ENCODE data around the gene LRMDA.

The LRMDA gene

DNA sequence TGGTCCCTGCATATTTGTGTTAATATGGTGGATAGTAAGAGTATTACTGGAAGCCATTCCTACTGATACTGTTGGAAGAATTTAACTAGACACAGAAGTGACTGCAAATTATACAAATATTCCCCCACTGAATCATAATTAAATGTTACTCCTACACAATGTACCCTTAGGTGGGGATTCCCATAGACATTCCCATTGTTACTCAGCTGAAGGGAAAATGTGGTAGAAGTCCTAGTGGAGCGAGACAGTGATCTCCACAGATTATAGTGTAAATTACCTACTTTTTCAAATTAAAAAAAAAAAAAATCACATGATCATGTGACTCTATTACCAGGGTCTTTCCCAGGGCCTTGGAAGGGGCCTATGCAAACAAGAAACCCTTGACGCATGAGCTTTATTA, 611.8 kb downstream of the LRMDA start:
- Histone ChIP-seq H3K9me3 (ENCODE audit: insufficient read depth, low read length, severe bottlenecking) (no peaks in the 10 kb centered on the region), H3K9ac (ENCODE audit: low read depth, low read length) (no peak overlapping the region), H3K27me3 (ENCODE audit: insufficient read depth, low read length, poor library complexity) (no peaks in the 10 kb centered on the region), H3K4me2 (ENCODE audit: insufficient read depth, low read length) (no peak overlapping the region), H3K79me2 (ENCODE audit: insufficient read depth, low read length) (no peaks in the 10 kb centered on the region), H3K4me1 (ENCODE audit: insufficient read depth, low read length) (no peaks in the 10 kb centered on the region), H3K36me3 (ENCODE audit: insufficient read depth, low read length) (no peaks in the 10 kb centered on the region), H2AFZ (ENCODE audit: low read depth, low read length) (no peak overlapping the region), H4K20me1 (ENCODE audit: insufficient read depth, low read length) (no peaks in the 10 kb centered on the region), H3K27ac (ENCODE audit: low read length) (no peak overlapping the region), H3K4me3 (ENCODE audit: low read depth in 1 of 2, low read length in 2 of 2) (no peak overlapping the region)
- TF ChIP-seq, protein P1, sequence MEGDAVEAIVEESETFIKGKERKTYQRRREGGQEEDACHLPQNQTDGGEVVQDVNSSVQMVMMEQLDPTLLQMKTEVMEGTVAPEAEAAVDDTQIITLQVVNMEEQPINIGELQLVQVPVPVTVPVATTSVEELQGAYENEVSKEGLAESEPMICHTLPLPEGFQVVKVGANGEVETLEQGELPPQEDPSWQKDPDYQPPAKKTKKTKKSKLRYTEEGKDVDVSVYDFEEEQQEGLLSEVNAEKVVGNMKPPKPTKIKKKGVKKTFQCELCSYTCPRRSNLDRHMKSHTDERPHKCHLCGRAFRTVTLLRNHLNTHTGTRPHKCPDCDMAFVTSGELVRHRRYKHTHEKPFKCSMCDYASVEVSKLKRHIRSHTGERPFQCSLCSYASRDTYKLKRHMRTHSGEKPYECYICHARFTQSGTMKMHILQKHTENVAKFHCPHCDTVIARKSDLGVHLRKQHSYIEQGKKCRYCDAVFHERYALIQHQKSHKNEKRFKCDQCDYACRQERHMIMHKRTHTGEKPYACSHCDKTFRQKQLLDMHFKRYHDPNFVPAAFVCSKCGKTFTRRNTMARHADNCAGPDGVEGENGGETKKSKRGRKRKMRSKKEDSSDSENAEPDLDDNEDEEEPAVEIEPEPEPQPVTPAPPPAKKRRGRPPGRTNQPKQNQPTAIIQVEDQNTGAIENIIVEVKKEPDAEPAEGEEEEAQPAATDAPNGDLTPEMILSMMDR (IDR thresholded peaks at IDR 0.05; ENCODE audit: borderline replicate concordance, extremely low read depth, low read length, poor library complexity, severe bottlenecking), result no peak
- TF ChIP-seq EZH2 (IDR thresholded peaks at IDR 0.05; ENCODE audit: borderline replicate concordance, low read depth, low read length, severe bottlenecking), result no peak
- DNase-seq, result no peak
- ATAC-seq (ENCODE audit: insufficient read depth, low read depth), result no peak

- no peak overlapping the region for H3K4me2 ChIP-seq (ENCODE audit: insufficient read depth, low read length)
- no peaks in the 10 kb centered on the region for H3K79me2 ChIP-seq (ENCODE audit: insufficient read depth, low read length)
- no peaks in the 10 kb centered on the region for H3K9me3 ChIP-seq (ENCODE audit: insufficient read depth, low read length, severe bottlenecking)
- DNase-seq (no peak), ATAC-seq (ENCODE audit: insufficient read depth, low read depth) (no peak)
- H3K36me3 ChIP-seq (ENCODE audit: insufficient read depth, low read length), result no peaks in the 10 kb centered on the region
- H3K27me3 ChIP-seq (ENCODE audit: insufficient read depth, low read length, poor library complexity), result no peaks in the 10 kb centered on the region
- H3K27ac ChIP-seq (ENCODE audit: low read length), result no peak overlapping the region
- TF ChIP-seq, protein P1 (IDR thresholded peaks at IDR 0.05; ENCODE audit: borderline replicate concordance, extremely low read depth, low read length, poor library complexity, severe bottlenecking), result no peak
- no peak for TF ChIP-seq EZH2 (IDR thresholded peaks at IDR 0.05; ENCODE audit: borderline replicate concordance, low read depth, low read length, severe bottlenecking)
- H2AFZ ChIP-seq (ENCODE audit: low read depth, low read length), result no peak overlapping the region
- H3K4me1 ChIP-seq (ENCODE audit: insufficient read depth, low read length), result no peaks in the 10 kb centered on the region
- no peak overlapping the region for H3K9ac ChIP-seq (ENCODE audit: low read depth, low read length)
- H3K4me3 ChIP-seq (ENCODE audit: low read depth in 1 of 2, low read length in 2 of 2), result no peak overlapping the region
- H4K20me1 ChIP-seq (ENCODE audit: insufficient read depth, low read length), result no peaks in the 10 kb centered on the region
Measured at GRCh38 chr10:76044751-76045150, 613.3 kb downstream of the LRMDA start.

DNA sequence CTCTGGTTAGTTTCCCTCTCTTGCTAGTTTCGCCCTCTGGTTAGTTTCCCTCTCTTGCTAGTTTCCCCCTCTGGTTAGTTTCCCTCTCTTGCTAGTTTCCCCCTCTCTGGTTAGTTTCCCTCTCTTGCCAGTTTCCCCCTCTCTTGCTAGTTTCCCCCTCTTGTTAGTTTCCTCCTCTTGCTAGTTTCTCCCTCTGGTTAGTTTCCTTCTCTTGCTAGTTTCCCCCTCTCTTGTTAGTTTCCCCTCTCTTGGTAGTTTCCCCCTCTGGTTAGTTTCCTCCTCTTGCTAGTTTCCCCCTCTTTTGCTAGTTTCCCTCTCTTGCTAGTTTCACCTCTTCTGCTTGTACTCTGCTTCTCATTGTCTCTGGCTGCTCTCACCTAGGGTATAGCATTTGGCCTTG, 613.8 kb downstream of the LRMDA start:
- Histone ChIP-seq H3K36me3 (ENCODE audit: insufficient read depth, low read length) (no peaks in the 10 kb centered on the region), H4K20me1 (ENCODE audit: insufficient read depth, low read length) (no peaks in the 10 kb centered on the region), H3K79me2 (ENCODE audit: insufficient read depth, low read length) (no peaks in the 10 kb centered on the region), H3K27me3 (ENCODE audit: insufficient read depth, low read length, poor library complexity) (no peaks in the 10 kb centered on the region), H3K27ac (ENCODE audit: low read length) (no peak overlapping the region), H3K4me2 (ENCODE audit: insufficient read depth, low read length) (no peak overlapping the region), H3K4me3 (ENCODE audit: low read depth in 1 of 2, low read length in 2 of 2) (no peak overlapping the region), H3K4me1 (ENCODE audit: insufficient read depth, low read length) (no peaks in the 10 kb centered on the region), H3K9me3 (ENCODE audit: insufficient read depth, low read length, severe bottlenecking) (no peaks in the 10 kb centered on the region), H2AFZ (ENCODE audit: low read depth, low read length) (no peak overlapping the region), H3K9ac (ENCODE audit: low read depth, low read length) (no peak overlapping the region)
- TF ChIP-seq, protein P1 (IDR thresholded peaks at IDR 0.05; ENCODE audit: borderline replicate concordance, extremely low read depth, low read length, poor library complexity, severe bottlenecking), result no peak
- TF ChIP-seq EZH2 (IDR thresholded peaks at IDR 0.05; ENCODE audit: borderline replicate concordance, low read depth, low read length, severe bottlenecking), result no peak
- ATAC-seq (ENCODE audit: insufficient read depth, low read depth) (no peak), DNase-seq (no peak)

DNA sequence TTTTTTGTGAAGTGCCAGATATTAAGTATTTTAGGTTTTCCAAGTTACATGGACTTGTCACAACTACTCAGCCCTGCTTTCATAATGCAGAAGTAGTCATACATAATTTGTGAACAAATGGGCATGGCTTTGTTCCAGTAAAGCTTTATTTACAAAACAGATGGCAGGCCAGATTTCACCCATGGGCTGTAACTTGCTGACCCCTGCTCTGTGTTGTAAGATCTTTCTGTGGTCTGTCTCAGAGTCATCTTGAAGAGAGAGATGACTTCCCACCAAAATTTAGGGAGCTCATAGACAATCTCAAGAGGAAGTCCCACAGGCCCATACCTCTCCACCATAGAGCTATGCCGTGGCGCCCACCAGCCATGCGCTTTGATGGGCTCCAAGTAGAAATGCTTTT, 616.1 kb downstream of the LRMDA start:
- no peak for ATAC-seq (ENCODE audit: insufficient read depth, low read depth)
- TF ChIP-seq, protein P1 (IDR thresholded peaks at IDR 0.05; ENCODE audit: borderline replicate concordance, extremely low read depth, low read length, poor library complexity, severe bottlenecking), result no peak
- TF ChIP-seq EZH2 (IDR thresholded peaks at IDR 0.05; ENCODE audit: borderline replicate concordance, low read depth, low read length, severe bottlenecking), result no peak
- H3K4me1 ChIP-seq (ENCODE audit: insufficient read depth, low read length), result no peaks in the 10 kb centered on the region

More for the DNA sequence above, 616.1 kb downstream of the LRMDA start:
- DNase-seq, result no peak
- H3K27me3 ChIP-seq (ENCODE audit: insufficient read depth, low read length, poor library complexity), result no peaks in the 10 kb centered on the region
- no peak overlapping the region for H3K4me2 ChIP-seq (ENCODE audit: insufficient read depth, low read length)
- no peak overlapping the region for H3K9ac ChIP-seq (ENCODE audit: low read depth, low read length)
- H2AFZ ChIP-seq (ENCODE audit: low read depth, low read length), result no peak overlapping the region
- H3K79me2 ChIP-seq (ENCODE audit: insufficient read depth, low read length), result no peaks in the 10 kb centered on the region
- no peaks in the 10 kb centered on the region for H3K36me3 ChIP-seq (ENCODE audit: insufficient read depth, low read length)
- no peak overlapping the region for H3K27ac ChIP-seq (ENCODE audit: low read length)
- H3K9me3 ChIP-seq (ENCODE audit: insufficient read depth, low read length, severe bottlenecking), result no peaks in the 10 kb centered on the region
- H4K20me1 ChIP-seq (ENCODE audit: insufficient read depth, low read length), result no peaks in the 10 kb centered on the region
- H3K4me3 ChIP-seq (ENCODE audit: low read depth in 1 of 2, low read length in 2 of 2), result no peak overlapping the region

Measured in DND-41 (cell line).